Lower leg skin (tissue), 4 donors: ENCODE results near the gene ZNF615. TPM values are rescaled to one million over a fixed set of nuclear protein-coding genes. Genes with fewer than 3 reads are reported as not detected.

ENCODE experiments used
- DNase-seq, 2 donors: peaks; one replicate each; pipeline ENCODE4 v3.0.0-alpha.2; 2019; ENCODE audit warnings: low spot score in 2 of 2
- H3K4me3 ChIP-seq: fragments of 200-600 bp; sonication (generic); 2 replicates; pipeline ENCODE4 v1.5.1; 2017; ENCODE audit warnings: mild to moderate bottlenecking, low read depth; ENCODE audit not compliant: poor library complexity, severe bottlenecking
- POLR2A ChIP-seq, 2 donors: fragments of 450-650 bp; IDR thresholded peaks; one replicate each; pipeline ENCODE4 v1.6.1; 2016 to 2017; ENCODE audit warnings: antibody characterized with exemption in 2 of 2, mild to moderate bottlenecking in 1 of 2, moderate library complexity in 1 of 2
- WGBS, 2 donors: methylation state at CpG; one replicate each; pipeline ENCODE4 v1.1.5; 2018; 5-methylcytosine and 5-hydroxymethylcytosine counted together
- intact Hi-C: fragments of 100-400 bp; cut with DNase I; formaldehyde crosslinking; loops from one replicate; pipeline ENCODE4 v1.15.0; 2023; ENCODE audit warnings: low total_unique reads
- total RNA-seq, 4 donors: library from RNA; depleted of rRNA; stranded (reverse); fragments of >200 nt; gene quantifications; one replicate each; pipeline ENCODE4 v1.1.0, GENCODE V29; 2016
- TF ChIP-seq, protein P1 (sequence below), 3 donors: fragments of 450-650 bp; IDR thresholded peaks; one replicate each; pipeline ENCODE4 v1.5.1; 2016; ENCODE audit warnings: antibody characterized with exemption in 3 of 3, mild to moderate bottlenecking in 3 of 3, moderate library complexity in 2 of 3

The ZNF615 gene
- total RNA-seq, 4 donors from 2014 or later: 10.6 to 19.2 (median 16.3) TPM

DNA sequence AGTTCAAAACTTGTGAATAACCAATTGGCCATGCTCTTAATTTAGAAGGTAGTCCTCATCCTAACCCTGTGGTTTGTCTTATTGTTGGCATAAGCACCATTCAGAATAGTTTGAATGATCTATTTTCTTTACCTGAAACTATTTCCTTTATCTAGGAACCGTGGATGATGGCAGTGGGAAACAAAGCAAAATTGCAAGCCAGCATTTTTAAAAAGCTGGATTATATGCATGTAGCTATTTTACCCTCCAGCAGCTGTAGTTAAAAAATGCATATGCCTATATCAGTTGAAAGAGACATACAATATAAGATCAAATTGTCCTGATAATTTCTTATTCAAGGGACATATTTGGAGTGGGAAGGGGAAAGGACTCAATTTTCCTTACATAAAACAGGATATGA, 61.4 kb downstream of the ZNF615 start:
- no peak overlapping the region for H3K4me3 ChIP-seq
- WGBS, 2 donors: 88 to 97% methylated on average over 1 of the region's 1 CpG
- intact Hi-C loops: no loop called here
- no peak for DNase-seq
- no peak for TF ChIP-seq POLR2A (IDR thresholded peaks at IDR 0.05)
- TF ChIP-seq, protein P1, sequence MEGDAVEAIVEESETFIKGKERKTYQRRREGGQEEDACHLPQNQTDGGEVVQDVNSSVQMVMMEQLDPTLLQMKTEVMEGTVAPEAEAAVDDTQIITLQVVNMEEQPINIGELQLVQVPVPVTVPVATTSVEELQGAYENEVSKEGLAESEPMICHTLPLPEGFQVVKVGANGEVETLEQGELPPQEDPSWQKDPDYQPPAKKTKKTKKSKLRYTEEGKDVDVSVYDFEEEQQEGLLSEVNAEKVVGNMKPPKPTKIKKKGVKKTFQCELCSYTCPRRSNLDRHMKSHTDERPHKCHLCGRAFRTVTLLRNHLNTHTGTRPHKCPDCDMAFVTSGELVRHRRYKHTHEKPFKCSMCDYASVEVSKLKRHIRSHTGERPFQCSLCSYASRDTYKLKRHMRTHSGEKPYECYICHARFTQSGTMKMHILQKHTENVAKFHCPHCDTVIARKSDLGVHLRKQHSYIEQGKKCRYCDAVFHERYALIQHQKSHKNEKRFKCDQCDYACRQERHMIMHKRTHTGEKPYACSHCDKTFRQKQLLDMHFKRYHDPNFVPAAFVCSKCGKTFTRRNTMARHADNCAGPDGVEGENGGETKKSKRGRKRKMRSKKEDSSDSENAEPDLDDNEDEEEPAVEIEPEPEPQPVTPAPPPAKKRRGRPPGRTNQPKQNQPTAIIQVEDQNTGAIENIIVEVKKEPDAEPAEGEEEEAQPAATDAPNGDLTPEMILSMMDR (IDR thresholded peaks at IDR 0.05): no peak

DNA sequence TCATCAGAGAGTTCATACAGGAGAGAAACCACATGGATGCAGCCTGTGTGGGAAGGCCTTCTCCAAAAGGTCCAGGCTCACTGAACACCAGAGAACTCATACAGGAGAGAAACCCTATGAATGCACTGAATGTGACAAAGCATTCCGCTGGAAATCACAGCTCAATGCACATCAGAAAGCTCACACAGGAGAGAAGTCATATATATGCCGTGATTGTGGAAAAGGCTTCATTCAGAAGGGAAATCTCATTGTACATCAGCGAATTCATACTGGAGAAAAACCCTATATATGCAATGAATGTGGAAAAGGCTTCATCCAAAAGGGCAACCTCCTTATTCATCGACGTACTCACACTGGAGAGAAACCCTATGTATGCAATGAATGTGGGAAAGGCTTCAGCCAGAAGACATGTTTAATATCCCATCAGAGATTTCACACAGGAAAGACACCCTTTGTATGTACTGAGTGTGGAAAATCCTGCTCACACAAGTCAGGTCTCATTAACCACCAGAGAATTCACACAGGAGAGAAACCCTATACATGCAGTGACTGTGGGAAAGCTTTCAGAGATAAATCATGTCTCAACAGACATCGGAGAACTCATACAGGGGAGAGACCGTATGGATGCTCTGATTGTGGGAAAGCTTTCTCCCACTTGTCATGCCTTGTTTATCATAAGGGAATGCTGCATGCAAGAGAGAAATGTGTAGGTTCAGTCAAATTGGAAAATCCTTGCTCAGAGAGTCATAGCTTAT, 63.0 kb downstream of the ZNF615 start:
- 96 to 97% methylated on average over 7 of the region's 7 CpGs for WGBS, 2 donors
- intact Hi-C loops: no loop called here
- no peak overlapping the region for H3K4me3 ChIP-seq
- DNase-seq: no peak
- no peak for TF ChIP-seq POLR2A (IDR thresholded peaks at IDR 0.05)
- TF ChIP-seq, protein P1 (IDR thresholded peaks at IDR 0.05): no peak

Other genes with a start within 250 kb of the ZNF615 start
- under 1 TPM in 2 of 4 donors, not detected in 2; 0.13 to 0.34 TPM for gene FPR2, start 247.0 kb downstream of the ZNF615 start, total RNA-seq
- gene FPR3, start 213.1 kb downstream of the ZNF615 start, total RNA-seq: 1 to 10 TPM; 2.2 to 3.9 (median 2.4) TPM
- gene ZNF577, start 120.3 kb downstream of the ZNF615 start, total RNA-seq: 10 to 100 TPM in 3 of 4 donors, 1 to 10 TPM in 1; 6.7 to 20.5 (median 18.6) TPM
- 10 to 100 TPM in 3 of 4 donors, 1 to 10 TPM in 1; 8.6 to 34.3 (median 13.2) TPM for gene ZNF649, start 103.2 kb downstream of the ZNF615 start, total RNA-seq
- 10 to 100 TPM in 1 of 4 donors, 1 to 10 TPM in 3; 3.6 to 17.2 (median 7.0) TPM for gene ZNF613, start 80.7 kb downstream of the ZNF615 start, total RNA-seq
- 10 to 100 TPM in 2 of 4 donors, 1 to 10 TPM in 2; 7.3 to 21.9 (median 12.1) TPM for gene ZNF350, start 21.4 kb downstream of the ZNF615 start, total RNA-seq
- gene ZNF614, start 20.2 kb upstream of the ZNF615 start, total RNA-seq: 1 to 10 TPM; 3.9 to 6.4 (median 4.3) TPM
- gene ZNF432, start 40.6 kb upstream of the ZNF615 start, total RNA-seq: 10 to 100 TPM in 2 of 4 donors, 1 to 10 TPM in 2; 8.2 to 20.7 (median 11.2) TPM
- 10 to 100 TPM; 15.0 to 34.1 (median 19.3) TPM for gene ZNF841, start 87.6 kb upstream of the ZNF615 start, total RNA-seq
- gene ZNF616, start 131.7 kb upstream of the ZNF615 start, total RNA-seq: 10 to 100 TPM in 2 of 4 donors, 1 to 10 TPM in 2; 7.8 to 12.6 (median 9.8) TPM
- 10 to 100 TPM; 15.3 to 35.3 (median 24.7) TPM for gene ZNF836, start 163.4 kb upstream of the ZNF615 start, total RNA-seq
- gene PPP2R1A, start 181.8 kb upstream of the ZNF615 start, total RNA-seq: 100 to 1,000 TPM; 200 to 226 (median 224) TPM